NCI-H2029 (cell line): ENCODE measurements around the gene HRNR.
"Not testable (repeated sequence)": the region's sequence is repeated elsewhere in the genome, so short reads cannot be mapped to it uniquely, and the experiment has no call there.

ENCODE experiments used
- DNase-seq: peaks from one replicate; lab custom pipeline; 2025; lab: John Stamatoyannopoulos, UW

The HRNR gene

GRCh38 chr1:152224093-152224492, at the start of gene HRNR:
HRNR (minus strand) TSS chr1:152224193; CDS start chr1:152223253, 940 bp downstream.
- DNase-seq = no peak

- not testable (repeated sequence) for DNase-seq
Observed at GRCh38 chr1:152256394-152256793, 32.4 kb upstream of the HRNR start.

GRCh38 chr1:152252157-152252556, 28.2 kb upstream of the HRNR start:
- no peak for DNase-seq

GRCh38 chr1:152251391-152251790, 27.4 kb upstream of the HRNR start:
- DNase-seq = no peak

GRCh38 chr1:152247316-152247715, 23.3 kb upstream of the HRNR start:
- no peak for DNase-seq

GRCh38 chr1:152244576-152245273, 20.7 kb upstream of the HRNR start:
- DNase-seq = no peak

GRCh38 chr1:152237093-152237492, 13.1 kb upstream of the HRNR start:
- DNase-seq = no peak

- DNase-seq = no peak
Observed at GRCh38 chr1:152228831-152229230, 4.8 kb upstream of the HRNR start.

GRCh38 chr1:152227310-152227928, 3.4 kb upstream of the HRNR start:
- DNase-seq = no peak

- DNase-seq = no peak
Observed at GRCh38 chr1:152225678-152226077, 1.7 kb upstream of the HRNR start.

- no peak for DNase-seq
Observed at GRCh38 chr1:152220166-152221163, 3.5 kb downstream of the HRNR start.

GRCh38 chr1:152219438-152219837, 4.6 kb downstream of the HRNR start:
- DNase-seq = not testable (repeated sequence)

- no peak for DNase-seq
Observed at GRCh38 chr1:152218762-152219436, 5.1 kb downstream of the HRNR start.

- not testable (repeated sequence) for DNase-seq
Observed at GRCh38 chr1:152215604-152216003, 8.4 kb downstream of the HRNR start.

GRCh38 chr1:152214911-152215310, 9.1 kb downstream of the HRNR start:
- not testable (repeated sequence) for DNase-seq

- DNase-seq = no peak
Observed at GRCh38 chr1:152198982-152199381, 25.0 kb downstream of the HRNR start.

- DNase-seq = no peak
Observed at GRCh38 chr1:152197361-152197941, 26.5 kb downstream of the HRNR start.

- DNase-seq = no peak
Observed at GRCh38 chr1:152191711-152192110, 32.3 kb downstream of the HRNR start.

GRCh38 chr1:152191260-152191659, 32.7 kb downstream of the HRNR start:
- DNase-seq = no peak

GRCh38 chr1:152190589-152190988, 33.4 kb downstream of the HRNR start:
- no peak for DNase-seq

- DNase-seq = no peak
Observed at GRCh38 chr1:152189657-152190442, 34.1 kb downstream of the HRNR start.
